NCI-H69 (cell line): ENCODE results near the gene PLA2G15.
A peak's percentile ranks its signal among the peaks of the same experiment; 100 is the strongest.

Experiments
- DNase-seq: peaks from one replicate; lab custom pipeline; 2025; lab: John Stamatoyannopoulos, UW

Gene PLA2G15

GRCh38 chr16:68244903-68245853 lies at the start of gene PLA2G15:
Gene PLA2G15, plus strand, starts transcription at chr16:68245373. Its CDS starts 54 bp downstream, at chr16:68245427.
- DNase-seq: peak; percentile 93

GRCh38 chr16:68197250-68197649 lies 47.9 kb upstream of the PLA2G15 start:
- DNase-seq: no peak

- no peak for DNase-seq
Observed at GRCh38 chr16:68200088-68200783, 44.9 kb upstream of the PLA2G15 start.

- peak; percentile 4 for DNase-seq
Observed at GRCh38 chr16:68202091-68202519, 43.1 kb upstream of the PLA2G15 start.

GRCh38 chr16:68206245-68206644 lies 38.9 kb upstream of the PLA2G15 start:
- DNase-seq: no peak

- DNase-seq: no peak
Observed at GRCh38 chr16:68214726-68215125, 30.4 kb upstream of the PLA2G15 start.

GRCh38 chr16:68215302-68215701 lies 29.9 kb upstream of the PLA2G15 start:
- no peak for DNase-seq

- no peak for DNase-seq
Observed at GRCh38 chr16:68216240-68216639, 28.9 kb upstream of the PLA2G15 start.

GRCh38 chr16:68217506-68217905 lies 27.7 kb upstream of the PLA2G15 start:
- DNase-seq: no peak

GRCh38 chr16:68219725-68220351 lies 25.3 kb upstream of the PLA2G15 start:
- no peak for DNase-seq

- DNase-seq: no peak
Observed at GRCh38 chr16:68223072-68223471, 22.1 kb upstream of the PLA2G15 start.

- DNase-seq: no peak
Observed at GRCh38 chr16:68226116-68226515, 19.1 kb upstream of the PLA2G15 start.

GRCh38 chr16:68227183-68227793 lies 17.9 kb upstream of the PLA2G15 start:
- DNase-seq: no peak

GRCh38 chr16:68227850-68228553 lies 17.2 kb upstream of the PLA2G15 start:
- peak; percentile 6 for DNase-seq

GRCh38 chr16:68228652-68229051 lies 16.5 kb upstream of the PLA2G15 start:
- DNase-seq: no peak

GRCh38 chr16:68229431-68230175 lies 15.6 kb upstream of the PLA2G15 start:
- peak; percentile 41 for DNase-seq

- no peak for DNase-seq
Observed at GRCh38 chr16:68230176-68230571, 15.0 kb upstream of the PLA2G15 start.

GRCh38 chr16:68230956-68231355 lies 14.2 kb upstream of the PLA2G15 start:
- no peak for DNase-seq

GRCh38 chr16:68231384-68232136 lies 13.6 kb upstream of the PLA2G15 start:
- no peak for DNase-seq

GRCh38 chr16:68232335-68232734 lies 12.8 kb upstream of the PLA2G15 start:
- no peak for DNase-seq
